DOHH2 (cell line): ENCODE results near the gene CCDC88B.

Source experiments
- H3F3A ChIP-seq: fragments of 200-600 bp; sonication (generic), shearing (Covaris generic); 2 replicates; pipeline ENCODE4 v1.6.0; 2016; ENCODE audit warnings: antibody characterized with exemption, mild to moderate bottlenecking; ENCODE audit not compliant: control insufficient read depth, insufficient read depth
- H3K27ac ChIP-seq: fragments of 200-600 bp; sonication (generic); 2 replicates; pipeline ENCODE4 v1.5.1; 2014; ENCODE audit warnings: low read depth, mild to moderate bottlenecking, low read length, moderate library complexity
- H3K27me3 ChIP-seq: fragments of 200-600 bp; sonication (generic); 2 replicates; pipeline ENCODE4 v1.6.1; 2014; ENCODE audit warnings: mild to moderate bottlenecking, low read length, mixed read lengths; ENCODE audit not compliant: control insufficient read depth
- H3K36me3 ChIP-seq: fragments of 200-600 bp; sonication (generic); 2 replicates; pipeline ENCODE4 v1.6.1; 2014; ENCODE audit warnings: mild to moderate bottlenecking, low read length, moderate library complexity, mixed read lengths; ENCODE audit not compliant: control insufficient read depth
- H3K4me1 ChIP-seq: fragments of 200-600 bp; sonication (generic); 2 replicates; pipeline ENCODE4 v1.6.1; 2014; ENCODE audit warnings: mild to moderate bottlenecking, low read length, mixed read lengths; ENCODE audit not compliant: control insufficient read depth
- H3K4me2 ChIP-seq: fragments of 200-600 bp; sonication (generic); 2 replicates; pipeline ENCODE4 v1.6.0; 2014; ENCODE audit warnings: mild to moderate bottlenecking, low read length, moderate library complexity
- H3K4me3 ChIP-seq: fragments of 200-600 bp; sonication (generic); 2 replicates; pipeline ENCODE4 v1.5.1; 2014; ENCODE audit warnings: mild to moderate bottlenecking, low read length, mixed read lengths
- H3K79me2 ChIP-seq: fragments of 200-600 bp; sonication (generic); 2 replicates; pipeline ENCODE4 v1.6.1; 2014; ENCODE audit warnings: mild to moderate bottlenecking, low read length, mixed read lengths; ENCODE audit not compliant: control insufficient read depth
- H3K9me2 ChIP-seq: fragments of 200-600 bp; sonication (generic); replicated peaks from 2 replicates; pipeline ENCODE4 v1.6.1; 2014; ENCODE audit warnings: mild to moderate bottlenecking, low read length, mixed read lengths; ENCODE audit not compliant: control insufficient read depth
- H3K9me3 ChIP-seq: fragments of 200-600 bp; sonication (generic); 2 replicates; pipeline ENCODE4 v1.6.1; 2014; ENCODE audit warnings: antibody characterized with exemption, low read length, mixed read lengths; ENCODE audit not compliant: control insufficient read depth, insufficient read depth
- H4K20me1 ChIP-seq: fragments of 200-600 bp; sonication (generic); 2 replicates; pipeline ENCODE4 v1.6.0; 2014; ENCODE audit warnings: low read depth, mild to moderate bottlenecking, antibody characterized with exemption, low read length, moderate library complexity; ENCODE audit not compliant: control insufficient read depth, insufficient read depth
- CTCF ChIP-seq: fragments of 200-600 bp; sonication (generic); IDR thresholded peaks from one replicate; pipeline ENCODE4 v1.5.1; 2014; ENCODE audit warnings: antibody characterized with exemption, mild to moderate bottlenecking, low read depth, low read length; ENCODE audit not compliant: poor library complexity, severe bottlenecking
- EZH2phosphoT487 ChIP-seq: fragments of 200-600 bp; sonication (generic); IDR thresholded peaks from 2 replicates; pipeline ENCODE4 v1.6.1; 2017; ENCODE audit warnings: borderline replicate concordance, mild to moderate bottlenecking, antibody characterized with exemption, low read length, moderate library complexity, mixed read lengths

CCDC88B gene

DNA sequence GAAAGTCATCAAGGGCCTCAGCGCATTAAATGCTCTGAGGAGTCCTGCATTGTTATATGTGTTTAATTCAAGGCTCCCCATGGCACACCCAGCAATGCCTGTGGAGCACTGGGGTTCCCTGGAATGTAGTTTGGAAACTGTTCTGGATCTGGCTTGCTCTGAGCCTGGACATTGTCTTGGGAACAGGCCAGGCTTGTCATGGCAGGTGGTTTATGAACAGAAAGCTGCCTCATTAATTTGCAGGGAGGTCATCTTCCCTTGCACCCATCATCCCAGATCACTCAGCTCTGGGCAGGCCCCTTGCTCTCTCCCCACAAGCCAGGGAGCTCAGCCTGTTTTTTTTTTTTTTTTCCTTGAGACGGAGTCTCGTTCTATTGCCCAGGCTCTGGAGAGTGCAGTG is 51.8 kb downstream of the CCDC88B start:
- Histone ChIP-seq H3F3A (no peaks in the 10 kb centered on the region), H3K4me1 (peaks cover 12% of the 10 kb centered on the region), H3K9me3 (no peaks in the 10 kb centered on the region), H3K36me3 (no peaks in the 10 kb centered on the region), H4K20me1 (no peaks in the 10 kb centered on the region), H3K79me2 (no peaks in the 10 kb centered on the region), H3K4me3 (no peak overlapping the region), H3K27me3 (no peaks in the 10 kb centered on the region), H3K9me2 (no peaks in the 10 kb centered on the region), H3K27ac (no peak overlapping the region), H3K4me2 (no peak overlapping the region)
- no peak for TF ChIP-seq CTCF
- TF ChIP-seq EZH2phosphoT487, result no peak

DNA sequence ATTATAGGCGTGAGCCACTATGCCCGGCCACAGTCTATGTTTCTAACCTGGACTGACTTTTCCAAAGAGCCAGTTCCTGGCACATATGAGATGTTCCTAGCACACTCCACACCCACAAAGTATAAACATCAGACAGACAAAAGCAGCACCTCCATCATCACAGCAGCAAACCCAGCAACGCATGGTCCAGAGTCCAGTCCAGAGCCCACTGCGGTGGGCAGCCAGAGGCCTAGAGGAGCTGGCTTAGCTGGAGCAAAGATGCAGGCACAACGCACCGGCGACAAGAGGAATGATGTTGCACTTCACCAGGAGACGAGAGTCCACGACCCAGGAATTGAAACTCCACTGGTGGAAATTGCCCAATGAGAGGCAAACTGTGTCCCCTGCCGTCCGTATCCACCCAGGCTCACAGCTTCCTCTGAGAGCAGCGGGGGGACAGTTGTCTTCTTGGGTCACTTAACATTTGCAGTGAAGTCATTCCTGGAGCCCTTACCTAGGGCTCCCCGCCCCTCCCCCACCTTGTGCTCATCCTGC is 55.6 kb downstream of the CCDC88B start:
- TF ChIP-seq CTCF (no peak), EZH2phosphoT487 (no peak)
- Histone ChIP-seq H3K4me2 (peak overlapping the region; percentile 21), H3K27ac (no peak overlapping the region), H3K4me1 (peaks cover 12% of the 10 kb centered on the region), H4K20me1 (no peaks in the 10 kb centered on the region), H3K9me3 (no peaks in the 10 kb centered on the region), H3F3A (no peaks in the 10 kb centered on the region), H3K36me3 (no peaks in the 10 kb centered on the region), H3K79me2 (no peaks in the 10 kb centered on the region), H3K27me3 (no peaks in the 10 kb centered on the region), H3K9me2 (no peaks in the 10 kb centered on the region), H3K4me3 (no peak overlapping the region)

DNA sequence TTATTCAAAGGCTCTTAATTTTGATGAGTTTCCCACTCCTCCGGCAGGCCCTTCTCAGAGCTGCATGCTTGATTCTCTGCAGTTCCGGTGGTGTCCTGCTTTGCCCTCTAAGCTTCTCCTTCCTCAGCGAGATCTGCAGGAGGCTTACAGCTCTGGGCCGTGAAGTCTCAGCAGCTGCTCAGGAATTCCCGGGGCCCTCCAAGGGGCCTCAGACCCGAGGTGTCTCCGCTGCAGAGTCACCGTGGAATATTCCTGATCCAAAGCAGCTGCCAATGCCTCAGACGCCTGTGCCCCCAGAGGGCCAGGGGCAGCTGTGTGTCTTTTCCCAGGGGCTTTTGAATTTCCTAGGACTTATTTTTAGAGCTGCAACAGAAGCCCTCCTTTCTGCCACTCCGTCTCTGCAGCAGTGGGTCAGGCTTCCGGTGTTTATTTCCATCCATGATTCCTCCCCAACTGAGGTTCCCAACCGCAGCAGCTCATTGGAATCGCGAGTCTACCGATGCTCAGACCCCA is 56.1 kb downstream of the CCDC88B start:
- Histone ChIP-seq H3K4me1 (peaks cover 12% of the 10 kb centered on the region), H3K36me3 (no peaks in the 10 kb centered on the region), H3K9me3 (no peaks in the 10 kb centered on the region), H3K27me3 (no peaks in the 10 kb centered on the region), H3K4me2 (peak overlapping the region; percentile 21), H3K79me2 (no peaks in the 10 kb centered on the region), H3F3A (no peaks in the 10 kb centered on the region), H4K20me1 (no peaks in the 10 kb centered on the region), H3K9me2 (no peaks in the 10 kb centered on the region), H3K27ac (no peak overlapping the region), H3K4me3 (no peak overlapping the region)
- no peak for TF ChIP-seq CTCF
- TF ChIP-seq EZH2phosphoT487, result no peak
